Fibroblast of villous mesenchyme (primary cell): ENCODE measurements around the gene KLF17. TPM values are rescaled to one million over a fixed set of nuclear protein-coding genes. Genes with fewer than 3 reads are reported as not detected.

Experiments used
- DNase-seq: peaks from one replicate; pipeline ENCODE4 v3.0.0-alpha.2; 2010; ENCODE audit warnings: low read depth
- H3K4me3 ChIP-seq: 2 replicates; pipeline ENCODE4 v1.5.1; 2011; ENCODE audit warnings: low read depth, mild to moderate bottlenecking, low read length
- total RNA-seq: library from RNA; depleted of rRNA; stranded (reverse); fragments of >200 nt; gene quantifications from 2 replicates; pipeline ENCODE4 v1.2.3, GENCODE V29; 2012
- TF ChIP-seq, protein P1 (sequence below): IDR thresholded peaks from 2 replicates; pipeline ENCODE4 v1.5.1; 2012; ENCODE audit warnings: low read depth, mild to moderate bottlenecking, low read length; ENCODE audit not compliant: insufficient read depth

The KLF17 gene
- total RNA-seq, 1 donor = under 0.01 TPM

DNA sequence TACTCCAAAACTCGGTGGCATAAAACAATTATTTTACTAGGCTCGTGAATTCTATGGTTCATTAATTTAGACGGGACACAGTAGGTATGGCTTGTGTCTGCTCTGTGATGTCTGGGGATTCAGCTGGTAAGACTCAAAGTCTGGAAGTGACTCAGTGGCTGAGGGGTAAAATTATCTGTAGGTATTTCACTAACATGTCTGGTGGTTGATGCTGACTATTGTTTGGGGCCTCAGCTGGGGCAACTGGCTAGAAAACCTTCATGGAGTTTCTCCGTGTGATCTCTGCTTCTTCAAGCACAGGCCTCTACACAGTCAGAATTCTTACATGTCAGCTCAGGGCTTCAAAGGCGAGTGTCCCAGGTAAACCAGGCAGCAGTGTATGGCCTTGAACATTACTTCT, 41.2 kb upstream of the KLF17 start:
- no peak for DNase-seq
- TF ChIP-seq, protein P1, sequence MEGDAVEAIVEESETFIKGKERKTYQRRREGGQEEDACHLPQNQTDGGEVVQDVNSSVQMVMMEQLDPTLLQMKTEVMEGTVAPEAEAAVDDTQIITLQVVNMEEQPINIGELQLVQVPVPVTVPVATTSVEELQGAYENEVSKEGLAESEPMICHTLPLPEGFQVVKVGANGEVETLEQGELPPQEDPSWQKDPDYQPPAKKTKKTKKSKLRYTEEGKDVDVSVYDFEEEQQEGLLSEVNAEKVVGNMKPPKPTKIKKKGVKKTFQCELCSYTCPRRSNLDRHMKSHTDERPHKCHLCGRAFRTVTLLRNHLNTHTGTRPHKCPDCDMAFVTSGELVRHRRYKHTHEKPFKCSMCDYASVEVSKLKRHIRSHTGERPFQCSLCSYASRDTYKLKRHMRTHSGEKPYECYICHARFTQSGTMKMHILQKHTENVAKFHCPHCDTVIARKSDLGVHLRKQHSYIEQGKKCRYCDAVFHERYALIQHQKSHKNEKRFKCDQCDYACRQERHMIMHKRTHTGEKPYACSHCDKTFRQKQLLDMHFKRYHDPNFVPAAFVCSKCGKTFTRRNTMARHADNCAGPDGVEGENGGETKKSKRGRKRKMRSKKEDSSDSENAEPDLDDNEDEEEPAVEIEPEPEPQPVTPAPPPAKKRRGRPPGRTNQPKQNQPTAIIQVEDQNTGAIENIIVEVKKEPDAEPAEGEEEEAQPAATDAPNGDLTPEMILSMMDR = no peak
- no peak overlapping the region for H3K4me3 ChIP-seq

DNA sequence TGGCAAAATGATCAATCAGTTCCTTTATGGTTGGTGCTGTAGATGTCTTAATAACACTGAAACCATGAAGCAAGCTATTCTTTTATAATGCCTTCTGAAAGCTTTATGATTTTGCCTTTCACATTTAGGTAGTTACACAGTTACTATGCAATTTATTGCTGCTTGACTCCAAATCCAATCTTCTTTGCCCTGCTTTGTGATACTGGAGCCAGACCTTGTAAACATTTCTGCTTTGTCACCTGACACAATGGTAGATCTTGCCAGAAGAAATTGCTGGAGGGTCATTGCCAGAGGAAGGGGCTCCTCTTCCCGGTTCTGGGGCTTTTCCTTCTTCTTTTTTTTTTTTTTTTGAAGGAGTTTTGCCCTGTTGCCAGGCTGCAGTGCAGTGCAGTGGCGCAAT, 40.5 kb upstream of the KLF17 start:
- TF ChIP-seq, protein P1 = no peak
- DNase-seq = no peak
- no peak overlapping the region for H3K4me3 ChIP-seq

DNA sequence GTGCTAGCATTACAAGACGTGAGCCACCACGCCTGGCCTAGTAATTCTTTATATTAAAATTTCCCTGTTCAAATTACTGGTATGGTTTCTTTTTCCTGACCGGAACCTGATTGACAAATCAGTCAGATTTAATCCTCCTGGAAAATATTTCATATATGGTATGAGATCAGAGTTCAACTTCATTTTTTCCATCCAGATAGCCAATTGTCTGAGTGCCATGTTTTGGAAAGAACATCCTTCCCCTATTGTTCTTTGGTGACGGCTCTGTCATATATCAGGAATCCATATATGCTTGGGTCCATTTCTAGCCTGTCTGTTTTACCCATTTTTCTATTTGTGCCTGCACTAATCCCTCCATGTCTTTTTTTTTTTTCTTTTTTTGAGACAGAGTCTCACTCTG, 39.1 kb upstream of the KLF17 start:
- DNase-seq = no peak
- H3K4me3 ChIP-seq = no peak overlapping the region
- TF ChIP-seq, protein P1 = no peak

DNA sequence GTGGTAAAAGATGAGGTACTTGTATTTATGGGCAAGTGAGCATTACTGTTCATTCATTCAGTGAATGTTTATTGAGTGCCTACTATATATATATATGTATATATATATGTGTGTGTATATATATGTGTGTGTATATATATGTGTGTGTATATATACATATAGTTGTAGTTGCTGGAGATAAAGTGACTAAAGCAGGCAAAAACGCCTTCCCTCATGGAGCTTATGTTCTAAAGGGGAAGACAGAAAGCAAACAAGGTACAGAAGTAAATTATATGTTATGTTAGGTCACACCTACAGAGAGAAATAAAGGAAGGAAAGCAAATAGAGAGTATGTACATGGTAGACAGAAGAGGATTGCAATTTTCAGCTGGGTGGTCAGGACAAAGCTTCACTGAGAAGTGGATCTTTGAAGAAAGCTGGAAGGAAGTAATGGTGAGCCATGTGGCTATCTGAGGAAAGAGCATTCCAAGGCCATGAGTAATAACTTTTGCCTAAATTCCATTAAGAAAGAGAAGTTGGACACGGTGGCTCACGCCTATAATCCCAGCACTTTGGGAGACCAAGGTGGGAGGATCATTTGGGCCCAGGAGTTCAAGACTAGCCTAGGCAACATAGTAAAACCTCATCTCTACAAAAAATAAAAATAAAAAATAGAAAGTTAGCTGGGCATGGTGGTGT, 33.5 kb upstream of the KLF17 start:
- TF ChIP-seq, protein P1 = no peak
- peak; percentile 72 for DNase-seq
- H3K4me3 ChIP-seq = no peak overlapping the region

DNA sequence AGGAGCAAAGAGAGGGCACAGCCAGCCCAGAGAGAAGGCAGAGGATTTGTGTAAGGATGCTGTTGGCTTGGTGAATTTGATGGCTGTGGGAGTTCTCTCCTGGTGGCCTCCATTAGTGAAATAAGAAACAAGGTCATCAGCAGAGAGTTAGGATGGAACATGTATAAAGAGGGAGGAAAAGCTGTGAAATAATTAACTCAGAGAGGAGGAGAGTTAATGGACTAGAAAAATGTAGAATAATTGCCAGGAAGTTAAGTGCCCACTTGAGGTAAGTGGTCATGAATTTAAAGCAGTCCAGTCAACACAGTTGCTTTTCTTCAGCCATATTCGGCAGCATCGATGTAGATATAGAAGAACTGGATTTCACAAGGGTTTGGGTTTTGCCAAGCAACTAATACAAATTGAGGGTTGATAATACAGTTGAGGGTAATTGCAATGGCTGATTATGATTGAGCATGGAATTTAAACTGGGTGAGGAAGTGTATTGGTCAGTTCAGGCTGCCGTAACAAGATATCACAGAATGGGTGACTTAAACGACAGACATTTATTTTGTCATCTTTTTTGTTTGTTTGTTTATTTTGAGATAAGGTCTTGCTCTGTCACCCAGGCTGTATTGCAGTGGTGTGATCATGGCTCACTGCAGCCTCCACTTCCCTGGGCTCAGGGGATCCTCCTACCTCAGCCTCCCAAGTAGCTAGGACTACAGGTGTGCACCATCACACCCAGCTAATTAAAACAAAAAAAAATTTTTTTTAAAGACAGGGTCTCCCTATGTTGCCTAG, 31.7 kb upstream of the KLF17 start:
- DNase-seq = no peak
- TF ChIP-seq, protein P1 = no peak
- H3K4me3 ChIP-seq = no peak overlapping the region

DNA sequence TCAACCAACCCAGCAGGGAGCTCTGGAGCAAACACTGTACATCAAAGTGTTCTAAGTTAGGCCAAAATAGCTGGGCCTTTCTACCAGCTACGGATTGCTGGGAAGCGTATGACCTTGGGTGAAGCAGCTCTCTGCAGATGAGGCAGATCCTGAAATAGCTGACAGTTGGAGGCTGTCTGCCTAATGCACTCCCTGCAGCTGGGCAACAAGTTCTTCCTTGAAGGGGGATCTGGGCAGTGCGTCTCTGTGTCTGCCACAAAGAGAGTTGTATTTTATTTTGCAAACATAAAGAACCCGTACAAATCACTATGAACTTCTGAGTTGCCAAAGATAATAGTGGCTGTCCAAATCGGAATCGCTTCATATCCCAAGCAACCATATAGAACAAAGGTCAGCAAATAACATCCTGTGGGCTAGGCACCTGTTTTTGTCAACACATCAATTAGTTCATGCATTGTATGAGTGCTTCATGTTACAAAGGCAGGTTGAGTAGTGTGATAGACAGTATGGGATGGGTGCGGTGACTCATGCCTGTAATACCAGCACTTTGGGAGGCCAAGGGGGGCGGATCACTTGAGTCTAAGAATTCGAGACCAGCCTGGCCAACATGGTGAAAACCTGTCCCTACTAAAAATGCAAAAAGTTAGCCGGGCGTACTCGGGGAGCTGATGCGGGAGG, 29.1 kb upstream of the KLF17 start:
- TF ChIP-seq, protein P1 = no peak

More for the DNA sequence above, 29.1 kb upstream of the KLF17 start:
- no peak overlapping the region for H3K4me3 ChIP-seq
- no peak for DNase-seq
